GM18498 (cell line): Measurements from ENCODE around the gene SMIM38.

Experiments used
- ATAC-seq: cut with Tn5 transposase; IDR thresholded peaks from one replicate; pipeline ENCODE4 v1.9.1; 2021; ENCODE audit warnings: mild to moderate bottlenecking, moderate library complexity; ENCODE audit not compliant: unreplicated experiment

The SMIM38 gene

DNA sequence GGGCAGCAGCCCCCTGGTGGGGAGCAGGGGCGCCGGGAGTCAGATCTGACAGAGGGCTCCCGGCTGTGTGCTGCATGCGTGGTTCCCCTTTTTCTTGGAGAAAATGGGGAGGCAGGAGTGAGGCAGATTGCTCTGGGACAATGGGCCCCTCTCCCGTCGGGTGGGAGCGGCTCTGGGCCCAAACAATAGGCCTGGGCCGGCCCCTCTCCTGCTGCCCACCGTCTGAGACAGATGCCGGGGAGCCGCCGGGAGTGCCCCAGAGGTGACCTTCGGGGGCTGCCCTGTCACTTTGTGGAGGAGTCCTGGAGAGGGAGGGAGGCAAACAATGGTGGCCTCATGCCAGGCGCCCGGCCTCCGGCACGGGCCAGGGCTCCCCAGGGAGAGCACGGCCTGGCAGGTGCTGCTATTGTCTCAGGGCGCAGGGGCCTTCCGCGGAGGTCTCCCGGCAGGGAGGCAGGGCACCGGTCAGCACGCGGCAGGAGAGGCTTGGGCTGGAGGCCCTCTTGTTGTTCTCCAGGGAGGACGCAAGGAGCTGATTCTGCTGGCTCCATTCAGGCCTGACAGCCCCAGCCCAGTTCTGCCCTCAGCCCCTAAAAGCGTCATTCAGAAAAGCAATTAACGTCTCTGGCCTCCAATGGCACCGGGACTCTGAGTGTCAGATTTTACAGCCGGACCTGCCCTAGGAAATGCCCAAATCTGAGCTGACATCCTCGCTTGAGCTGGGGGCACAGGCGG, 44.8 kb downstream of the SMIM38 start:
- ATAC-seq: no peak

DNA sequence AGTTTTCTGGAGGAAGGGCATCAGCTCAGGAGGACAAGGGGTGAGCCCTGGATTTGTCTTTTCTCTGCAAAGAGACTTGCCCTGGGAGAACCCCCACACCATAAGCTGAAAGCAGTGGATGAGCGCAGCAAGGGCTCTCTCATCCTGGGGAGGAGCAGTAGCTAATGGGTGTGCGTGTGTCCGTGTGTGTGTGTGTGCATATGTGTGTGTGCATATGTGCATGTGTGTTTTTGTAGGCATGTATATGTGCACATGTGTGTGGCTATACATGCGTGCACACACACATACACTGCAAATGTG, 45.3 kb downstream of the SMIM38 start:
- ATAC-seq: no peak

DNA sequence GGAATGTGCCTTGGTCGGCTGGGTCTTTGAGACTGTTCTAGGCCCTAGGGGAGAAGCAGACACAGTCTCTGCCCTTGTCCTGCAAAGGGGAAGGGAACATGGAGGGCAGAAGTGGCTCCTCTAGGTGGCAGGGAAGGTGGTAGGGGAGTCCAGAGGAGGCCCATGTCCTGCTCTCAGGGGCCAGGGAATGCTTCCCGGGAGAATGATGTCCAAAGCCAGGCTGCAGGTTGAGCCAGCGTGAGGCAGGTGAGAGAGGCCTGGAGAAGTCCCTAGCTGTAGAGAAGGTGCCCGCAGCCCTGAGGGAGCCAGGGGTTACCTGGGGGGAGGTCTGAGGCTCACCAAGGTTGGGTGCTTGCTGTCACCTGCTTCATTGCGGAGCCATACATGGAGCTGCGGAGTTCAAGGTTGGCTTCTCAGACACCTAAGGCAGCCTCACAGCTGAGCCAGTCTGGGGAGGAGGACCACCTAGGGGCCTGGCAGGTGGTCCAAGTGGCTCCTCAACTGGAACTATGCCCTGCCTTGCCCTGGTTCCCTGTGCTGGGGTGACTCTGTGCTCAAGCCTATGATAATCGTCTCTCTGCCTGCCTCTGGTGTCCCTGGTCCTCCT, 46.1 kb downstream of the SMIM38 start:
- no peak for ATAC-seq

DNA sequence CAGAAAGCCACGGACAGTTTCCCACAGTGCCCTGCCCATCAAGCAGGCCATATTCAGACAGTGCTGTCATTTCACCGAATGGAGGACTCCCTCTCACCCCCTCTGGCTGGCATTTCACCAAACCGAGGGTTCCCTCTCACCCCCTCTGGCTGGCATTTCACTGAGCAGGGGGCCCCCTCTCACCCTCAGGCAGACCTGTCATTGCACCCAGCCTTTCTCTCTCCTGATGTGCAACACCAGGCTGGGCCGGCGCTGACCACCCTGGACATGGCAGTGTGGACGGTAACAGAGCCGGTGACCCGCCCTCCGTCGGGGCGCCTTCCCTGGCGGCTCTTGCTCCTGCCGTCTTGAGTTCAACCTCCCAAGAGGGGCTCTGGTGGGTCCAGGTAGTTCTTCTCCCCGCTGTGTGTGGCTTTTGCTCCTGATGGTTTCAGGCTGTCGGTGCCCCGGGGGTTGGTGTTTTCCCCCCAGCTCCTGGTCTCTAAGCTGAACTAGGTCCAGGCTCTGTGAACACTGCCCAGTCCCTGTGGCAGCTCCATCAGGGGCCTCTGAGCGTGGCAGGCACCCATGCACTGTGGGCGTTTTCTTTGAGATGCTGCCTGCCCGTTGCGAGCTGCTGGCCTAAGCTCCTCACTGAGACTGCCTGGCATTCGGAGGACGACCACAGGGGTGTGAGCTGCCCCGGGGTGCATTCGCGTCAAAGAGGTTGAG, 46.9 kb downstream of the SMIM38 start:
- no peak for ATAC-seq

DNA sequence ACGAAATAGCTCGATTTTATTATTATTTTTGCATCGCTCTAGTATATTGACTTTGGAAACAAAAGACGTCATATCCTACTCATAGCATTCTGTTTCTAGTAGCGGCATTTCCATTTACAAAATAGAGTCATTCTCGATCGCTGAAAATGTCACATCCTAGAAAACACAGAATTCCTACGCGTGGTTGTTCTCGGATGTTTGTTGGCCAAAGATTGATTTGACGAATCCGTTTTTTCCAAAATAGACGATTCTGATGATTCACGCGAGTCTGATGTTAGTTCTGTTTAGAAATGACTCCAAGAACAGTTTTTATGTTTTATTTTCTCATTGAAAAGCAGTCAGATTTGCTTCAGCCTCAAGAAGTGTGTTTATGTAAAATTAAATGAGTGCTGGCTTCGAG, 47.6 kb downstream of the SMIM38 start:
- ATAC-seq: no peak

DNA sequence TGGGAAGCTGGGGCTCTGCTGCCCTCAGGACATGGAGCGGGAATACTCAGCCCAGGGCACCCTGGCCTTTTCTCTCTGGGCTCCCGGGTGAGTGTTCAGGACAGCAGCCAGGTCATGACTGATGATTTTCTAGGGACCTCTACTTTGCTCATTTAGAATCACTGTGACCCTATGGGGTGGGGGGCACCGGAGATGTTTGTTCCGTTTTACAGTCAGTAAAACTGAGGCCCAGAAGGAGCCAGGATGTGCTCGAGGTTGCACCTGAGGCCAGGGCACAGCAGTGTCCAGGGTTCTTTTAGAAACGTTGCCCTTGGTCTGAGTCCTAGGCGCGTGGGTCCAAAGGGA, 48.1 kb downstream of the SMIM38 start:
- no peak for ATAC-seq

DNA sequence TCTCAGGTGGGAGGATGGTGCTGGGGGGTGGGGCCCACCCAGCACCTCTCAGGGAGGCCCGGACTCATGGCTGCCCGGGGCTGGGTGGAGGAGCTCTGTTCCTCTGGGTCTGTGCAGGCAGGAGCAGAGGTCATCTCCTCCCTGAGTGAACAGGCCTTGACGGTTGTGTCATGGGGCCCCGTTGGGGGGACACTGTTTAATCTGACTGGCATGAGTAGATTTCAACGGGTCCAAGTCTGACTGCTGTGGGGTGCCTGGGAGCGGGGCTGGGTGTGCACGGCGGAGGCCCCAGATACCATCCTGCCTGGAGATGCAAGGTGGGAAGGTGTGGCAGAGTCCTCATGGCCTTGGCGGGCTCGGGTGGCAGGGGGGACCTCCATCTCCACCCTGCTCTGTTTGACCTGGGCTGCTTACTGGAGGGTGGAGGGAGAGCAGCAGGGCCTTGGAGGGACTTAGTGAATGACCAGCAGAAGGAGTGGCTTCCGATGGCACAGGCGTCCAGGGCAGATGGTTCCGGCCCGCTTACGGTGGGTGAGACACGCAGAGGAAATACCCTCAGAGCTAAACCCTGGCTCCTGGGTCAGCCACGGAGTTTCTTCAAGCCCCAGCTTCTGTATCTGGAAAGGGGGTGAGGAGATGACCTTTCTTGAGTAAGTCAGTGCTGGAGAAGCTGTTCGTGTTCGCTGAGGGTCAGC, 48.7 kb downstream of the SMIM38 start:
- ATAC-seq: no peak

DNA sequence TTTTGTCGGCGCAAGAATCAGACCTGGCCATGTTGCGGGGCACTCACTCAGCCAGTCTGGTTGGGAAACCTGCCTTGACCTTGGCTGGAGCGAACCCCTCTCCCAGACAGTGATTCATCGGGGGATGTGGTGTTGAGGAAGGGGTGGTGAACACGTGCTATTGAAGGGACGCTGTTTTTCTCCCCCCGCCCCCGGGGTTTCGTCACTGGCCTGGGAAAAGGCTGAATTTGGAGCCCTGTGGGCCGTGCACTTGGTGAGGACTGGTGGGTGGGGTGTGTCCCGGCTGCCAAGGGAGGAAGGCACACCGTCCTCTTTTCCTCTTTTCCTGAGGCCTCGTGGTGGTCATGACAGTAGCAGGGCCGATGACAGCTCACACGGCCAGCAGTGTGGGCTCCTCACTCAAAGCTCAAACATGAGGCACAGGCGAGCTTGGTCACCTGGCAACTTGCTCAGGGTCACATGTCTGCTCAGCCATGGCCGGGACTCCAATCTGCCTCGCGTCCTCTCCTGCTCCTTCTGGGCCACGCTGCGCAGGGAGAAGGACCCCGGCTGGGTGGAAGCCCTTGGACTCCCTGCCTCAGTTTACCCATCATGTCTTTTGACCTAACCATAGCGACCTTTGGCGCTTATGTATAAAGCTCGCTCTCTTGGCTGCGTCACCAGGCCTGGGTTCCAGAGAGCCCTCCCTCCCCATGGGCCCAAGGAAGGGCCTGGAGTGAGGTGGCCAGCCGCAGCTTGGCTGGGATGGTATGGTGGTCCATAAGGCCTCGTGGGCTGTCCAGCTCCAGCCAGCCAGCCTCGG, 49.4 kb downstream of the SMIM38 start:
- ATAC-seq: no peak
